Uterus (tissue), 4 donors: ENCODE results near the gene GPR143. TPM values are rescaled to one million over a fixed set of nuclear protein-coding genes. Genes with fewer than 3 reads are reported as not detected.

ENCODE experiments used
- DNase-seq, 2 donors: peaks; one replicate each; pipeline ENCODE4 v3.0.0-alpha.2; 2019 to 2020
- H3K27ac ChIP-seq, 2 donors: fragments of 200-600 bp; sonication (generic); 1 replicate in 1 of 2; 2 replicates in 1 of 2; pipeline ENCODE4 v1.5.1; 2016 to 2018
- H3K27me3 ChIP-seq, 2 donors: fragments of 200-600 bp; sonication (generic); one replicate each; pipeline ENCODE4 v1.5.1; 2018 to 2019; ENCODE audit warnings: control low read depth in 1 of 2
- H3K36me3 ChIP-seq, 2 donors: fragments of 200-600 bp; sonication (generic); one replicate each; pipeline ENCODE4 v1.5.1; 2019; ENCODE audit warnings: control low read depth in 1 of 2
- H3K4me1 ChIP-seq, 2 donors: fragments of 200-600 bp; sonication (generic); one replicate each; pipeline ENCODE4 v1.5.1; 2018 to 2019; ENCODE audit warnings: control low read depth in 1 of 2
- H3K4me3 ChIP-seq, 2 donors: fragments of 200-600 bp; sonication (generic); 1 replicate in 1 of 2; 2 replicates in 1 of 2; pipeline ENCODE4 v1.5.1; 2018 to 2019; ENCODE audit warnings: mild to moderate bottlenecking in 1 of 2
- H3K9me3 ChIP-seq, 2 donors: fragments of 200-600 bp; sonication (generic); one replicate each; pipeline ENCODE4 v1.5.1; 2019; ENCODE audit warnings: control low read depth in 1 of 2
- CTCF ChIP-seq, 4 experiments: fragments of 200-600 bp in 2 of 4; fragments of 450-650 bp in 2 of 4; sonication (generic) in 2 of 4; IDR thresholded peaks; one replicate each; pipeline ENCODE4 v1.5.1; 2016 to 2019; ENCODE audit warnings: antibody characterized with exemption in 4 of 4, mild to moderate bottlenecking in 2 of 4, moderate library complexity in 1 of 4
- POLR2A ChIP-seq, 2 donors: fragments of 450-650 bp; IDR thresholded peaks; one replicate each; pipeline ENCODE4 v1.6.1; 2016; ENCODE audit warnings: antibody characterized with exemption in 2 of 2, mild to moderate bottlenecking in 1 of 2, moderate library complexity in 1 of 2
- intact Hi-C: fragments of 100-400 bp; cut with DNase I; formaldehyde crosslinking; loops from one replicate; pipeline ENCODE4 v1.15.1; 2023; ENCODE audit warnings: low total_unique reads
- total RNA-seq, 4 donors: library from RNA; depleted of rRNA in 3 of 4; stranded (reverse); fragments of >200 nt in 3 of 4; gene quantifications; one replicate each; pipeline versions ENCODE4 v1.1.0 to v1.2.4, GENCODE V29; 2014 to 2023
- donor health status: DM: yes; HTN: yes; CAD: no.

The GPR143 gene
- total RNA-seq, 4 donors from 2014 or later: 0.26 to 7.0 (median 2.4) TPM; not detected in 1

DNA sequence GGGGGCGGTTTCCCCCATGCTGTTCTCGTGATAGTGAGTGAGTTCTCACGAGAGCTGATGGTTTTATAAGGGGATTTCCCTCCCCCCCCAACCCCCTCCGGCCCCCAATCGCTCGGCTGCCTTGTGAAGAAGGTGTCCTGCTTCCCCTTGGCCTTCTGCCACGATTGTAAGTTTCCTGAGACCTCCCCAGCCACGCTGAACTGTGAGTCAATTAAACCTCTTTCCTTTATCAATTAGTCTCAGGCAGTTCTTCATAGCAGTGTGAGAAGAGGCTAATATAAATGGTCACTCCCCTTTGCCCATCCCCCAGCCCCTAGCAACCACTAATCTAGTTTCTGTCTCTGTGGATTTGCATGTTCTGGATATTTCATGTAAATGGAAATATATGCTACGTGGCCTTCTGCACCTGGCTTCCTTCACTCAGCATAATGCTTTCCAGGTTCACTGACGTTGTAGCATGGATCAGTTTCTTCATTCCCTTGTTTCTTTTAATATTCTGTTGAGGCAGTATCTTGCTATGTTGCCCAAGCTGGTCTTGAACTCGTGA, 16.4 kb downstream of the GPR143 start:
- no peak for DNase-seq
- H3K9me3 ChIP-seq: no peaks in the 10 kb centered on the region
- no peaks in the 10 kb centered on the region for H3K4me1 ChIP-seq
- no peaks in the 10 kb centered on the region for H3K27me3 ChIP-seq
- TF ChIP-seq POLR2A (IDR thresholded peaks at IDR 0.05): no peak
- no peak for TF ChIP-seq CTCF (IDR thresholded peaks at IDR 0.05)
- intact Hi-C loops: no loop called here
- H3K36me3 ChIP-seq: no peaks in the 10 kb centered on the region
- no peak overlapping the region for H3K27ac ChIP-seq
- no peak overlapping the region for H3K4me3 ChIP-seq

- no peaks in the 10 kb centered on the region for H3K27me3 ChIP-seq
- intact Hi-C loops: no loop called here
- H3K36me3 ChIP-seq: no peaks in the 10 kb centered on the region
- no peaks in the 10 kb centered on the region for H3K9me3 ChIP-seq
- TF ChIP-seq POLR2A (IDR thresholded peaks at IDR 0.05) (no peak), CTCF (IDR thresholded peaks at IDR 0.05) (no peak)
- no peak overlapping the region for H3K27ac ChIP-seq
- H3K4me3 ChIP-seq: no peak overlapping the region
- DNase-seq: no peak
- H3K4me1 ChIP-seq: no peaks in the 10 kb centered on the region
Measured at GRCh38 chrX:9747644-9748043, 18.0 kb downstream of the GPR143 start.

DNA sequence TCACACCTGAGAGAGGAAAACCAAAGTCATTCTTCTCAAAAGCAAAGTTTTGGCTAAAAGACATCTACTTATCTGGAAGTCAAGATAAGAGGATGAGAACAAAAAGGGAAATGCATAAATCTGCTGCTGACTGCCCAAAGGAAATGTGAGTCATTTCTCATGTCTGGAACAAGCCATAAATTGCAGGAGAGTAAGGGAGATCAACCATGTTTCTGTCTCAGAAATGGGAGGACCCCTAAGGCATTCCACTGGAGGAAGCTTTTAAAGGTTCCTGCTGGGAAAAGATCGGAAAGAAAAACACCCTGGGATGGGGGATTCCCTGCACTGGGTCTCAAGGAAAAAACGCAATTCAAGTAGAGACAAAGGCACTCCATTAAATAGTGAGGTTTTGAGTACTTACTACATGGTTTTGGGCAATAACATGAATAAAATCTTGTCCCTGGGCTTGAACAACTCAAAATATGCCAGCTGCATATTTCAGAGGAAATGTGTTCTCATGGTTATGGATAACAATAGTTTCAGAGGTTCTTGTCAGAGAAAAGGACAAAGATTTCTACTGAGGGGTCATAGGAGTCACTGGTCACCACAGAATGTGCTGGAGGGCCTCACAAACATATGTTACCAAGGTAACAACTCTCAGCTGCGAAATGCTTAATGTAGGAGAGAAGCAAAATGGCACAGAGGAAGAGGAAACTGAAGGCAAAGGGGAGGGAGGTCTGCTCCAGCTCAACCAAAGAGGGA, 19.3 kb downstream of the GPR143 start:
- TF ChIP-seq CTCF (IDR thresholded peaks at IDR 0.05) (no peak), POLR2A (IDR thresholded peaks at IDR 0.05) (no peak)
- Histone ChIP-seq H3K9me3 (no peaks in the 10 kb centered on the region), H3K27me3 (no peaks in the 10 kb centered on the region), H3K27ac (peak overlapping the region; percentile 4 to 49), H3K36me3 (no peaks in the 10 kb centered on the region), H3K4me1 (no peaks in the 10 kb centered on the region), H3K4me3 (no peak overlapping the region)
- intact Hi-C loops: no loop called here
- DNase-seq: no peak

DNA sequence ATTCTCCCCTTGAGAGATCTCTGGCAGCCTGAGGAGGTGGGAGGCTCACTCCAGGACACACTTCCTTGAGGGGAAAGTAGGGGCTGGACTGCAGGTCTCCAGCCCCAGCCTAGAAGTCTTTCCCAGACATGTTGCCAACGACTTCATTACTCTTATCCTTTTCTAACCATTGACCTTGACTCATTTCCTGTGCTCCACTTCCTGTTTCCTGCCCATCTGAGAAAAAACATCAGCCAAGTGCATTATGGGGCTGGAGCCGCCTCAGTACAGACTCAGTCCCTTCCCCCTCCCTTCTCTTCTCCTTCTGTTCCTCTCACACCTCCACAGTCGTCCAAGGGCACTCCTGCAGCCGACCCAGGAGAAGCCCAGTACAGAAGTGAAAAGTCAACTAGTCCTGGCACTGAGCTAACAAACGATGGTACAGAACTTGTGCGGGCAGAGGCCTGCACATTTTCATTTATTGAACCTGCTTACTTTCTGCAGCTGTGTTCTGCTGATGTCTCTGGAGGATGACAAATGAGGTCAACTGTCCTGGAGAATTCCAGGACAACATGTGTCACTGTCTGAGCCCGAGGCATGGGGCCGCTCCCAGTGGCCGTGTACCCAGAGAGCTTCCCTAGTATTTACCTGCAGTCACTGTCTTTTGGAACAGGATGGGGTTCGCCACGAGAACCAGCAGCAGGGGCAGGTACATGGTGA, 20.1 kb downstream of the GPR143 start:
- Histone ChIP-seq H3K27ac (no peak overlapping the region), H3K9me3 (no peaks in the 10 kb centered on the region), H3K27me3 (no peaks in the 10 kb centered on the region), H3K4me3 (no peak overlapping the region), H3K36me3 (no peaks in the 10 kb centered on the region), H3K4me1 (no peaks in the 10 kb centered on the region)
- TF ChIP-seq POLR2A (IDR thresholded peaks at IDR 0.05) (no peak), CTCF (IDR thresholded peaks at IDR 0.05) (no peak)
- DNase-seq: peak in 1 of 2 donors; percentile 22
- intact Hi-C loops: no loop called here

GRCh38 chrX:9739130-9739529, 26.5 kb downstream of the GPR143 start:
- Histone ChIP-seq H3K27me3 (no peaks in the 10 kb centered on the region), H3K36me3 (no peaks in the 10 kb centered on the region), H3K4me1 (no peaks in the 10 kb centered on the region), H3K4me3 (no peak overlapping the region), H3K27ac (no peak overlapping the region), H3K9me3 (no peaks in the 10 kb centered on the region)
- TF ChIP-seq CTCF (IDR thresholded peaks at IDR 0.05) (no peak), POLR2A (IDR thresholded peaks at IDR 0.05) (no peak)
- intact Hi-C loops: no loop called here
- DNase-seq: no peak
